Activated CD8-positive, alpha-beta memory T cell treated with anti-CD3 and anti-CD28 coated beads for 24 hours (primary cell): ENCODE results near the gene BCAS1.

Experiments
- DNase-seq: peaks from one replicate; pipeline ENCODE4 v3.0.0-alpha.2; 2020

Gene BCAS1

DNA sequence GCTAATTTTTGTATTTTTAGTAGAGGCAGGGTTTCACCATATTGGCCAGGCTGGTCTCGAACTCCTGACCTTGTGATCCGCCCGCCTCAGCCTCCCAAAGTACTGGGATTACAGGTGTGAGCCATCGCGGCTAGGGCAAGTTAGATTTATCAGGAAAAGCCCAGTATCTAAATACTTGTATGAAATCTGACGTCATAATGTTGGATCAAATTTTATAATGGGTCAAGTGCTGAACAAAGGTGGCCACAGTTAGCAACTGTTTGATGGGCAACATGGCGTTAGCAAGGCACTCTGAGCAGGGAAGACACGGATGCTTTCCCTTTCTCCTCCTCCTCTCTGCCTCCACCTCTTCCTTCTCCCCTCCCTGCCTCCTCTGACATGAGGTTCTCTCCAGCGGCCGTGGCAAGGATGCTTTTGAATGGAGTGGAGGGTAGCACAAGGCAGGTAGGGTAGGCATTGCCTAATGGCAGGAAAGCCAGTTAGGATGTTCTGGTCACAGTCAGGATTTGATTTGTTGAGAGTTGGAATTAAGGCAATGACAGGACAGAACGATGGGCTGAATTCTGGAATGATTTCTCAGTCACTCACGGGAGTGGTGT, 149.6 kb downstream of the BCAS1 start:
- no peak for DNase-seq

DNA sequence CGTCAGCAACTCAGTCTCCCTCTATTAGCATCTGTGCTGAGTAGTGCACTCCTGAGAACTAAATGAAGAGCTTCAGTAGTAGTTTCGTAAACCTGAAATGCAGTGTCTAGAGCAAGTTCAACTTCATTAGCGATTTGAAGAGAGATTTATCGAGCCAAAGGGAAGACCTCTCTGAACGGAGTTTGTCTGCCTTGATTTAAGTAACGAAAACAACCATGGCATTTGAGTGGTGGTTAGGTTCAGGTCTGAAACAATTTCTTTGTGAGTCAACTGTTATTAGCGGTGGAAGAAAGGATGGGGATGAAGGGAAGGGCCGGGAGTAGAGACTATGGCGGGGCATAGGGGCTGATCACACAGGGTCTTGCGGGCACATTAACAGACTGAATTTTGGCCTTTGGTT, 150.5 kb downstream of the BCAS1 start:
- DNase-seq, result no peak

DNA sequence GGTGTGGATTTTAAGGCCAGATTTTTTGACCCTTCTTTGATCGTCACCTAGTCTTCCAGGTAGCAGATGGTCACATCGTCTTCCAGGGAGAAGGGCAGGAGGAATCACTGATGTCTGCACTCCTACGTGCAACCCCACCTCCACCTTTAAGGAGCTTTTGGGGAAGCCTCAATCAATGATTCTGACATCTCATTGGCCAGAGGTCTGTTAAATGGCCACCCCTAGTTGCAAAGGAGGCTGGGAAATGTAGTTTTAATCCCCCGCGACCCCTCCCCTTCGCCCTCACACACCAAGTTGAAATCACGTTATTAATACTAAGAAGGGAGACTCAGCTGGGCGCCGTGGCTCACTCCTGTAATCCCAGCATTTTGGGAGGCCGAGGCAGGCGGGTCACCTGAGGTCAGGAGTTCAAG, 151.4 kb downstream of the BCAS1 start:
- DNase-seq, result no peak

DNA sequence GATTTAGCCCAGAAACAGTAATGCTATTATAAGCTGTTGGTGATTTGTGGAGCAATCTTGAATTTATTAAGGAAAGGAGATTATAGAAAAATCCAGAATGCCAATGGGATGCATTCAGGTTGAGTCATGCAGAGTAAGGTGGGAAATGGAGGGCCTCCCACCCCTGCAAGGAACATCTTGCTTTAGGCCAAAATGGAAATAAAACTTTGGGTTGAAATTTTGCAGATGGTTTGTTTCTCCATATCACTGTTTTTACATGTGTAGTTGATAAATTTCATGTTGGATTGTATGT, 152.4 kb downstream of the BCAS1 start:
- no peak for DNase-seq

DNA sequence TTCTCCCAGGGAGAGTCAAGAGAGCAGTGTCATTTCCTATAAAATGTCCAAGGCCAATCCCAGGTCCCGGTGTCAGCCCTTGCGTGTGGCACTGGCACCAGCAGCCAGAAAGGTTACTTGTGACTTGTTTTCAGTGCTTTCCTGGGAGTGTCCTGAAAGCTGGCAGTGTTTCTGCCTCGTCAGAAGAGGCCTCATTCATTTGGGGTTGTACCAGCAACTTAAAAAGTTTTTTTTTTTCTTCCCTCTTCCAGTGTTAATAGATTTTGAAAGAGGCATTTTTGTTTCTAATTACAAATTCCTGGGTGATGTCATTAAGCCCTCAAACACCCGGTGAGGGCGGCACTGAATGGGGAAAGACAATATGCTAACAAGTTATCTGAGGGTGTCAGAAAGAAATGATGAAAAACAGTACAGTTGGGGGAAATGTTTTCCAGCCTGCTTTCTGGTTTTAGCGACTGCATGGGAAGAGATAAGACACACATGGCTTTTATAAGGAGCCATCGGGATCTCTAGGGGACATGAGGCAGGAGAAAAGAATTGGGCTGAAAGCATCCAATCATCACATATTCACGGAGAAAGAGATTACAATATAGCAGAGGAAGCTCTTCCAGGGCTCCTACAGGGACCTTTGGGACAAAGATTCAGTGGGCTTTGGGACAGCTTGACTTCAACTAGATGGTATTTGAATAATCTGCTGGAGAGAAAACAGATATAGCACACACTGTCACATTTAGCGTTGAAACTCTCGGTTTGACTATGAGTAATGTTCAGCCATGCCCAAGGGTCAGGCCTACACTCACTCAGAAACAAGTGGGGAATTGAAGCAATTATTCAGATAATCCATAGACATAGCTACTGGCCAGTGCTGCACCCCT, 153.0 kb downstream of the BCAS1 start:
- DNase-seq, result no peak

GRCh38 chr20:53916173-53916512, 154.3 kb downstream of the BCAS1 start:
- no peak for DNase-seq

- peak; percentile 99 for DNase-seq
These were observed 154.8 kb downstream of the BCAS1 start for GRCh38 chr20:53915446-53916172.

- no peak for DNase-seq
These were observed 155.5 kb downstream of the BCAS1 start for GRCh38 chr20:53914781-53915445.

GRCh38 chr20:53914091-53914780, 156.2 kb downstream of the BCAS1 start:
- peak; percentile 56 for DNase-seq

DNA sequence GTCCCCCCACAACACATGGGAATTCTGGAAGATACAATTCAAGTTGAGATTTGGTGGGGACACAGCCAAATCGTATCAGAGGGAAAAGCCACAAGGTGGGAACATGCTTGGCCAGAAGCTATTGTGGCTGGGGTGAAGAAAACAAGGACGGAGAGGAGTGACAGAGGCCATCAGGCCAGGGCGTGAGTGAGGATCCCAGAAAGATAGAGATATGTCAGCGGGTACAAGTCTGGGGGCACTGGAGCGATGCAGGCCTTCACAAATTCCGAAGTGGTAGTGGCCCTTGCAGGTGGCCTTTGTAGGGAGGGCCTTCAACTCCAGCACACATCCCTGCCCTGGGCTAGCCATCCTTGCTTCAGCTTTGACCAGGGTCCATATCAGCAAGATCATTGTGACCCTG, 159.1 kb downstream of the BCAS1 start:
- no peak for DNase-seq

DNA sequence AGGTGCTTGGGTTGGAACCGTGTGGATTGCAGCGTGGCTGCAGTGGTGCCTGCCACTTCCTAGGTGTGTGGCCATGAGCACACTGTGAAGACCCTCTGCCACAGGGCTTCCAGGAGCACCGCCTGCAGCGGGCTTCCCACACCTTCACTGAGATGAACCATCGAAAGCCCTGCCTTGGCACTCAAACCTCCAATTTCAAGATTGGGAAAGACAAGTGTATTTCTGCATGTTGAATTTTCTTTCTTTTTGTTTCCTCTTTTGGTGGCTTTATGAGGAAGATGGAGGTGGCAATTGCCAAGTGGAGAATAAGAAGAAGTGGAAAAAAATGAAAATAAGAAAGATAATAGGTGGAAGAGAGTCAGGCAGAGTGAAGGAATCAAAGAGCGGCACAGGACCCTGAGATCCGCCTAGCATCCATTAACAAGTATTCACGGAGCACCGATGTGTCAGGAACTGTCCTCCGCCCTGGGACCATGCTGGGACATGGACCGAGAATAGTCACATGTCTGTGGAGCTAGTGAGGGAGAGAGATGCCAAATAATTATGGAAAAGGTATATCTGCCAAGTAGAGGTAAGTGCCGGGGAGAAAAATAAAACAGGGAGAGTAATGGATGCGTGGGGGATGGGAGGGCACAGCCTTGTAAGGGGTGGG, 159.9 kb downstream of the BCAS1 start:
- DNase-seq, result no peak

GRCh38 chr20:53907968-53908751, 162.2 kb downstream of the BCAS1 start:
- DNase-seq, result peak; percentile 21

GRCh38 chr20:53905820-53906191, 164.6 kb downstream of the BCAS1 start:
- no peak for DNase-seq

GRCh38 chr20:53905019-53905819, 165.2 kb downstream of the BCAS1 start:
- DNase-seq, result no peak

GRCh38 chr20:53904261-53904660, 166.1 kb downstream of the BCAS1 start:
- no peak for DNase-seq

- no peak for DNase-seq
These were observed 166.8 kb downstream of the BCAS1 start for GRCh38 chr20:53903652-53903987.

DNA sequence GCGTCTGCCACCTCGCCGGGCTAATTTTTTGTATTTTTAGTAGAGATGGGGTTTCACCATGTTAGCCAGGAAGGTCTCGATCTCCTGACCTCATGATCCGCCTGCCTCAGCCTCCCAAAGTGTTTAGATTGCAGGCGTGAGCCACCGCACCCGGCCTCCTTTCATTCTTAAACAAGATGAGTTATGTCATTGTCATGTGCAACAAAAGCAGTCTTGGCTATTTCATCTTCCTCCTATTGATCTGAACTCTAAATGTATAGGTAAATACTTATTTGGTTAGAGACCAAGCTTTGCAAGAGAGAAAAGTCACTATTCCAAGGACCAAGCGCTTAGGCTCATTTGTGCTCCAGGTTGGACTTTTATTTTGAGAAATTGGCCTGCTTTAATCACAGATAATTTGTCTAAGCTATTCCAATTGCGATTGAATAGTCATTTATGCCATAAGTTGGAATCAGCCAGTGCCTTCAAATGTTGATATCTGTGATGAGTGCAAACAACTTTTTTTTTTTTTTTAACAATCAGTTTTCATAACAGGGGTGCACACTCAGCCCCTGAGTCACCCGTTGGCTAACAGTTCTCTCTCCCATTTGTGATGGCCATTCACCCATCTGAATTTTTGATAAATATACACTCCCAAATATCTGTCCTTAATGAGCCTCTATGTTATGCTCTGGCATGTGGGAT, 167.3 kb downstream of the BCAS1 start:
- DNase-seq, result no peak

GRCh38 chr20:53901497-53902096, 168.8 kb downstream of the BCAS1 start:
- DNase-seq, result no peak

DNA sequence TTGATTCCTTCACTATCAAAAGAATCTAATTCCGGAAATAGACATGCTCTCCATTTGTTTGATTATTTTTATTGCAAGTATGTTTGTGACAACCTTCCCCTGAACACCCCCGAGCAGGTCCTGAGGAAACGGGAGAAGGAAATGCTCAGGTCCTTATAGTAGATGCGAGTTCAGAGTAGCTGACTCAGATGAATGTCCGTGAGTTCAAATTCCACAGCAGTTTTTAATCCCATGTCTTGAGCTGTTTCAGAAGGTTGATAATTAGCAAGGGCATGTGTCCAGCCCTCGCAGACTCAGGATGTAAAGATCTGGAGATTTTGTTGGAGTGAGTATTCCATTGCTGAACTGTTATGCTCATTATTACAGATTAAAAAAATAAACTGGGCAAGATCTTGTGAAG, 169.3 kb downstream of the BCAS1 start:
- no peak for DNase-seq
